Tibial nerve (tissue), 4 donors: ENCODE data around the gene MYL11. TPM values are rescaled to one million over a fixed set of nuclear protein-coding genes. Genes with fewer than 3 reads are reported as not detected.

Experiments used
- DNase-seq, 2 donors: peaks; one replicate each; pipeline ENCODE4 v3.0.0-alpha.2; 2019; ENCODE audit warnings: low spot score in 2 of 2
- H3K27ac ChIP-seq, 4 donors: fragments of 200-600 bp; sonication (generic) in 3 of 4; one replicate each; pipeline ENCODE4 v1.5.1; 2017 to 2019; ENCODE audit warnings: mild to moderate bottlenecking in 1 of 4
- H3K27me3 ChIP-seq, 2 donors: fragments of 200-600 bp; sonication (generic) in 1 of 2; one replicate each; pipeline versions ENCODE4 v1.5.1 to v1.6.0; 2017 to 2019
- H3K36me3 ChIP-seq, 3 donors: fragments of 200-600 bp; sonication (generic); one replicate each; pipeline ENCODE4 v1.5.1; 2018 to 2019
- H3K4me1 ChIP-seq, 4 donors: fragments of 200-600 bp; sonication (generic) in 3 of 4; one replicate each; pipeline ENCODE4 v1.5.1; 2017 to 2019
- H3K4me3 ChIP-seq, 4 donors: fragments of 200-600 bp; sonication (generic) in 3 of 4; one replicate each; pipeline ENCODE4 v1.5.1; 2017 to 2019; ENCODE audit warnings: mild to moderate bottlenecking in 1 of 4, moderate library complexity in 1 of 4
- H3K9me3 ChIP-seq, 4 donors: fragments of 200-600 bp; sonication (generic) in 3 of 4; one replicate each; pipeline ENCODE4 v1.5.1; 2017 to 2019
- EP300 ChIP-seq, 2 donors: sonication (generic); formaldehyde crosslinking; IDR thresholded peaks; one replicate each; pipeline ENCODE4 v1.6.1; 2017; ENCODE audit warnings: antibody characterized with exemption in 2 of 2, mild to moderate bottlenecking in 1 of 2
- POLR2A ChIP-seq, 2 donors: fragments of 450-650 bp; IDR thresholded peaks; one replicate each; pipeline ENCODE4 v1.6.1; 2017; ENCODE audit warnings: antibody characterized with exemption in 2 of 2, mild to moderate bottlenecking in 2 of 2, moderate library complexity in 2 of 2
- WGBS, 2 donors: methylation state at CpG; one replicate each; pipeline ENCODE4 v1.1.5; 2018; 5-methylcytosine and 5-hydroxymethylcytosine counted together
- total RNA-seq, 4 donors: library from RNA; depleted of rRNA; stranded (reverse); fragments of >200 nt; gene quantifications; one replicate each; pipeline ENCODE4 v1.1.0, GENCODE V29; 2016
- TF ChIP-seq, protein P1 (sequence below), 5 experiments: fragments of 200-600 bp in 3 of 5; fragments of 450-650 bp in 2 of 5; sonication (generic) in 3 of 5; IDR thresholded peaks; one replicate each; pipeline ENCODE4 v1.5.1; 2016 to 2019; ENCODE audit warnings: antibody characterized with exemption in 5 of 5, mild to moderate bottlenecking in 3 of 5, moderate library complexity in 2 of 5

MYL11 gene
- total RNA-seq, 4 donors from 2014 or later = not detected

- Histone ChIP-seq H3K27me3 (no peaks in the 10 kb centered on the region), H3K9me3 (no peaks in the 10 kb centered on the region), H3K4me1 (peaks cover 0 to 29% (median 13%) of the 10 kb centered on the region in 4 donors), H3K4me3 (no peak overlapping the region), H3K36me3 (no peaks in the 10 kb centered on the region), H3K27ac (no peak overlapping the region)
- WGBS, 2 donors = 82 to 85% methylated on average over 4 of the region's 4 CpGs
- DNase-seq = no peak
- TF ChIP-seq, protein P1, sequence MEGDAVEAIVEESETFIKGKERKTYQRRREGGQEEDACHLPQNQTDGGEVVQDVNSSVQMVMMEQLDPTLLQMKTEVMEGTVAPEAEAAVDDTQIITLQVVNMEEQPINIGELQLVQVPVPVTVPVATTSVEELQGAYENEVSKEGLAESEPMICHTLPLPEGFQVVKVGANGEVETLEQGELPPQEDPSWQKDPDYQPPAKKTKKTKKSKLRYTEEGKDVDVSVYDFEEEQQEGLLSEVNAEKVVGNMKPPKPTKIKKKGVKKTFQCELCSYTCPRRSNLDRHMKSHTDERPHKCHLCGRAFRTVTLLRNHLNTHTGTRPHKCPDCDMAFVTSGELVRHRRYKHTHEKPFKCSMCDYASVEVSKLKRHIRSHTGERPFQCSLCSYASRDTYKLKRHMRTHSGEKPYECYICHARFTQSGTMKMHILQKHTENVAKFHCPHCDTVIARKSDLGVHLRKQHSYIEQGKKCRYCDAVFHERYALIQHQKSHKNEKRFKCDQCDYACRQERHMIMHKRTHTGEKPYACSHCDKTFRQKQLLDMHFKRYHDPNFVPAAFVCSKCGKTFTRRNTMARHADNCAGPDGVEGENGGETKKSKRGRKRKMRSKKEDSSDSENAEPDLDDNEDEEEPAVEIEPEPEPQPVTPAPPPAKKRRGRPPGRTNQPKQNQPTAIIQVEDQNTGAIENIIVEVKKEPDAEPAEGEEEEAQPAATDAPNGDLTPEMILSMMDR (IDR thresholded peaks at IDR 0.05) = no peak
- TF ChIP-seq POLR2A (IDR thresholded peaks at IDR 0.05) = no peak
- TF ChIP-seq EP300 (IDR thresholded peaks at IDR 0.05) = no peak
Observed at GRCh38 chr16:30380072-30380802, 5.6 kb downstream of the MYL11 start.

DNA sequence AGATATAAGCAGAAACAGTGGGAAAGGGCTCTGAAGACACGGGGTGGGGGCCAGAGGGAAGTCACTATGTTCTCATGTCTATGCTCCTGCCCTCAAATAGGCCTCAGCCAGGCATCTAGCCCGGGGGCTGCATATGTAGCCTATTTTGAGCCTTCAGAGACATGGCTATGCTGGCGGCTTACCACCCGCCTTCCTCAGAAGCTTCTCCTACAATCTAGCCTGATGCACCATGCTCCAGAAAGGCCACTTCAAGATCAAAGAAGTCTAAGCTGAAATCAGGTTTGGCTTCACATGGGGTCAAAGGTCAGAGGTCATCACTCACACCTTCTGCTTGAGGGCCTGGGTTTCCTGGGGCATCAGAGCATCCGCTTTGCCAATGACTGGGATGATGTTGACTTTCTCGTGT is 6.2 kb downstream of the MYL11 start:
- Histone ChIP-seq H3K9me3 (no peaks in the 10 kb centered on the region), H3K27me3 (no peaks in the 10 kb centered on the region), H3K27ac (peak overlapping the region in 1 of 4 donors; percentile 48), H3K4me3 (no peak overlapping the region), H3K36me3 (no peaks in the 10 kb centered on the region), H3K4me1 (peaks cover 0 to 29% (median 13%) of the 10 kb centered on the region in 4 donors)
- no peak for DNase-seq
- TF ChIP-seq, protein P1 (IDR thresholded peaks at IDR 0.05) = no peak
- TF ChIP-seq POLR2A (IDR thresholded peaks at IDR 0.05) (no peak), EP300 (IDR thresholded peaks at IDR 0.05) (no peak)
- 70 to 80% methylated on average over 5 to 6 of the region's 6 CpGs for WGBS, 2 donors

- 70 to 79% methylated on average over 12 to 13 of the region's 13 CpGs for WGBS, 2 donors
- peaks cover 0 to 29% (median 13%) of the 10 kb centered on the region in 4 donors for H3K4me1 ChIP-seq
- peak overlapping the region in 2 of 4 donors; percentile 48 to 69 for H3K27ac ChIP-seq
- no peak for DNase-seq
- H3K27me3 ChIP-seq = no peaks in the 10 kb centered on the region
- peak overlapping the region in 1 of 4 donors; percentile 27 for H3K4me3 ChIP-seq
- TF ChIP-seq POLR2A (IDR thresholded peaks at IDR 0.05) (no peak), EP300 (IDR thresholded peaks at IDR 0.05) (no peak)
- TF ChIP-seq, protein P1 (IDR thresholded peaks at IDR 0.05) = no peak
- no peaks in the 10 kb centered on the region for H3K36me3 ChIP-seq
- no peaks in the 10 kb centered on the region for H3K9me3 ChIP-seq
Observed at GRCh38 chr16:30381291-30382041, 6.9 kb downstream of the MYL11 start.

DNA sequence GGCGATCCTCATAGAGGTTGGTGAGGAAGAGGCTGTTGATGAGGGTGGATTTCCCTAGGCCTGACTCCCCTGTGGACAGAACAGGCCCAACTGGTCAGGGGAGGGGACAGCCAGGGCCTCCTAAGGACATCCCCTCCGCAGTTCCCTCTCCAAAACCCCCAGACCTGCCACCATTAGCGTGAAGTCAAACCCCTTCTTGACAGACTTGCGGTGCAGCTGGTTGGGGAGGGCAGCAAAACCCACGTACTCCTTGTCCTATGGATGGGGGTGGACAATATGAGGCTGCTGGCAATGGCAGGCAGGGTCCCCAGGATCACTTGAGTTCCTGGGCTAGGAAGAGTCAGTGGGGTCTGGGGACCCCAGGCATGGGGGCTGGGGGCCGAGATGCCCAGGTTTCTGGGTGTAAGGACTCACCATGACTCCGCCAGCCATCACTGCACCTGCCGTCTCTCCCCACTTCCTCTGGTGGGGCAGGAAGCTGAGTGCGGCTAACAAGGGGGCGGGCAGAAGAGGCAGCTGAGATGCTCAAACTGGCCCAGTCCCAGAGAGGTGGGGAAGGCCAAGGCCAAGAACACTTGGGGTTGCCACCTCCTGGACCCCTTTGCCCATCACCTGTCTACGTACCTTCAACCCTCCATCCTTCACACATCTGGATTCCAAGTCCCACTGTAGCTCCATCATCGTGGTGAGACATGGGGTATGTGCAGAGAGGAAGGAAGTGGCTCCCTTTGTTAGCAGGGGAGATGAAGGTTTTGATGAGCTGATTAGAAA is 7.7 kb downstream of the MYL11 start, which contains the start of gene SEPTIN1:
Gene SEPTIN1 (minus strand): TSS at position 451 of the 771 bp plus-strand sequence. CDS start 19 bp downstream, at position 432.
- Histone ChIP-seq H3K36me3 (no peaks in the 10 kb centered on the region), H3K27ac (peak within 1 kb of the TSS in 2 of 4 donors; percentile 48 to 69), H3K27me3 (no peaks in the 10 kb centered on the region), H3K4me3 (peak within 1 kb of the TSS in 1 of 4 donors; percentile 27), H3K9me3 (no peaks in the 10 kb centered on the region), H3K4me1 (peaks cover 0 to 21% (median 5%) of the 10 kb centered on the region in 4 donors)
- DNase-seq = no peak
- TF ChIP-seq EP300 (IDR thresholded peaks at IDR 0.05) (no peak), POLR2A (IDR thresholded peaks at IDR 0.05) (no peak)
- TF ChIP-seq, protein P1 (IDR thresholded peaks at IDR 0.05) = no peak
- WGBS, 2 donors = 61 to 71% methylated on average over 8 to 11 of the region's 12 CpGs
